Left ventricle myocardium superior (tissue), 1 donor: ENCODE measurements around the gene ARMC10. TPM values are rescaled to one million over a fixed set of nuclear protein-coding genes. Genes with fewer than 3 reads are reported as not detected.

Experiments
- ATAC-seq: fragments of 200-7000 bp; cut with Tn5 transposase; one replicate; pipeline ENCODE4 v1.9.1; 2020; ENCODE audit warnings: mild to moderate bottlenecking, moderate library complexity
- DNase-seq: peaks from one replicate; pipeline ENCODE4 v3.0.0-alpha.2; 2020
- intact Hi-C: fragments of 100-400 bp; cut with micrococcal nuclease; formaldehyde crosslinking; loops from one replicate; pipeline ENCODE4 v1.11.0; 2022
- total RNA-seq: library from RNA; stranded (reverse); fragmentation: NEBNext Ultra II Directional; extraction: Animal tissue kit (Norgen Biotek cat#: 25700); gene quantifications from one replicate; pipeline ENCODE4 v1.2.1, GENCODE V29; 2021
- donor health status: DM: no; HTN: yes; CAD: no; lungs with severe emphysema.

The ARMC10 gene
- total RNA-seq, 1 donor from 2014 or later: 19.4 TPM

DNA sequence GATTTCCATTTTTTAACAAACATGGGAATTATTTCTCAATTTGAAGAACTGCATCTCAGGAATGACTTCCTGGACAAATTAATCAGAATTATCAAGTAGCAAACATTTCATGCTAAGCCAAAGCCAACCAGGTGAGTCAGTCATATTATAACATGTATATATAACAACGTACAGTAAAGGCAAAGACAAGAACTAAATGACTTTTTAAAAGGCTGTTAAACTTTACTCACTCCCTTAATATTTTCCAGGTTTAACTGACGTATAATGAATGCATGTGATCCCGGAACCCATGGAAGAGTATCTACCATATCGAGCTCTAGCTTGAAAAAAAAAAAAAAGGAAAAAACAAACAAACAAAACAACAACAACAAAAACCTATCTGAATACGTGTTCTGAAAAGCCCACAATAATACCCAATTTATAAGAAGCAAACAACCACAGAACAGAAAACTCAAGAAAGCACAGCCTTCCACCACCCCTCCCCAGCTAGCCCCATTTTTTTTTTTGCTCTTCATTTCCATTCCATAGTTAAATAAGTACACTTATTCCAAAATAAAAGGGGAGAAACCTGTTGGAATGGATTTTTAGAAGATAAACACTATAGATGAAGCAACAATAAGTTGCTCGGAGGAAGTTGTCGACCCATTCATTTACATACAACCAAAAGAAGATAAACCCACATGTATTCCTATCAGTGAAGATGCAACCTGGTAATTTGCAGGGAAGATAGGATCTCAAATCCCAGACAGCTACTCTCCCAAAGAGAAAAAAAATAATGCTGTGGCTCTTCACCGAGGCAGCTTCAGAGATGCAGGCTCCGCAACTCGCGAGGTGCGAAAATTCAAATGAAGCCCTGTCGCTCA lies 73.4 kb downstream of the ARMC10 start:
- no peak for ATAC-seq
- DNase-seq: no peak
- intact Hi-C loops: no loop called here

Other genes with a start within 250 kb of the ARMC10 start
- gene LRRC17, start 162.1 kb upstream of the ARMC10 start, total RNA-seq: 1.9 TPM
- gene FBXL13, start 344 bp upstream of the ARMC10 start, total RNA-seq: 0.27 TPM
- 16.7 TPM for gene NAPEPLD, start 74.0 kb downstream of the ARMC10 start, total RNA-seq
- 79.3 TPM for gene PMPCB, start 222.3 kb downstream of the ARMC10 start, total RNA-seq